Measurements from ENCODE around the gene SPON1. TPM values are rescaled to one million over a fixed set of nuclear protein-coding genes. Genes with fewer than 3 reads are reported as not detected.

The SPON1 gene
- total and polyA plus RNA-seq, 10 of the 15 experiments (the other 5 are each of a cell fraction or from before 2014, with no cell fraction given) = 0.13 to 1.1 (median 0.18) TPM; not detected in 5

- no peak for TF ChIP-seq CEBPZ (IDR thresholded peaks at IDR 0.05; ENCODE audit: low read depth, low read length)
- no peak for TF ChIP-seq ZBED1 (IDR thresholded peaks at IDR 0.05; ENCODE audit: borderline replicate concordance)
- no peak for TF ChIP-seq ZSCAN29 (IDR thresholded peaks at IDR 0.05)
- no peak for TF ChIP-seq EP300 (IDR thresholded peaks at IDR 0.05; ENCODE audit: borderline replicate concordance in 1 of 2, control insufficient read depth in 1 of 2, low read depth in 2 of 2, low read length in 2 of 2)
- TF ChIP-seq SRF (IDR thresholded peaks at IDR 0.05; ENCODE audit: low read depth in 2 of 2, low read length in 2 of 2) = no peak
- TF ChIP-seq TCF3 (IDR thresholded peaks at IDR 0.05; ENCODE audit: borderline replicate concordance, insufficient read depth, low read depth, low read length) = no peak
- no peak for TF ChIP-seq DPF2 (IDR thresholded peaks at IDR 0.05)
- no peak for TF ChIP-seq ZNF217 (IDR thresholded peaks at IDR 0.05)
Measured at GRCh38 chr11:14202251-14203196, 240.0 kb downstream of the SPON1 start (continued).

- no peak overlapping the region for H2AFZ ChIP-seq (ENCODE audit: control insufficient read depth, low read depth, low read length)
- ChIA-PET CTCF (interaction anchor here (1.5 kb wide), 1 partner anchor 431 kb away, joined by 4 read pairs; no protein-coding TSS in a partner anchor), SMC1A (ENCODE audit: uncharacterized antibody, unreplicated experiment) (no interaction called here), POLR2A (no interaction called here), RAD21 (ENCODE audit: unreplicated experiment) (no interaction called here)
- no peaks in the 10 kb centered on the region for H3K27me3 ChIP-seq (replicated peaks in 1 of 2; ENCODE audit: control insufficient read depth in 2 of 2, insufficient read depth in 2 of 2, low read length in 1 of 2)
- H3K4me1 ChIP-seq (ENCODE audit: control insufficient read depth, insufficient read depth, low read length) = peaks cover 3% of the 10 kb centered on the region; the same call in 1 of the 2 replicates
- intact Hi-C loops (cut with micrococcal nuclease; ENCODE audit: unreplicated experiment) (no loop called here), in situ Hi-C loops (cut with MboI) (no loop called here)
- ATAC-seq = no peak
- H3K79me2 ChIP-seq (ENCODE audit: control insufficient read depth, insufficient read depth, low read length) = no peaks in the 10 kb centered on the region
- no peaks in the 10 kb centered on the region for H4K20me1 ChIP-seq (ENCODE audit: control insufficient read depth, insufficient read depth)
- BruUV-seq (replicated peaks) = no TSS peak
- H3K27ac ChIP-seq (ENCODE audit: control insufficient read depth, insufficient read depth) = no peak overlapping the region
- H3K4me2 ChIP-seq (ENCODE audit: control insufficient read depth, insufficient read depth) = no peak overlapping the region
- no peaks in the 10 kb centered on the region for H3K36me3 ChIP-seq (ENCODE audit: control insufficient read depth in 2 of 2, insufficient read depth in 2 of 2, low read length in 1 of 2)
- no peak overlapping the region for H3K9ac ChIP-seq (ENCODE audit: control insufficient read depth, insufficient read depth, low read length)
- H3K4me3 ChIP-seq = no peak overlapping the region
- DNase-seq (ENCODE audit: low read depth, low spot score) = no peak
- no peak for FAIRE-seq
- H3K9me3 ChIP-seq (replicated peaks; ENCODE audit: control insufficient read depth, insufficient read depth, low read length) = no peaks in the 10 kb centered on the region
- WGBS (ENCODE audit: insufficient coverage, insufficient replicate concordance, low lambda C conversion rate, missing lambda C conversion rate) = 59% methylated on average over 4 of the region's 4 CpGs
- TF ChIP-seq TBL1XR1 (IDR thresholded peaks at IDR 0.05; ENCODE audit: low read depth, low read length) (no peak), NKRF (conservative IDR thresholded peaks at IDR 0.05) (no peak), KAT2A (conservative IDR thresholded peaks at IDR 0.05; ENCODE audit: control insufficient read depth, low read depth, low read length) (no peak), BCLAF1 (IDR thresholded peaks at IDR 0.05) (no peak), EED (IDR thresholded peaks at IDR 0.05; ENCODE audit: low read depth) (no peak), ZSCAN29 (IDR thresholded peaks at IDR 0.05) (no peak), YBX1 (IDR thresholded peaks at IDR 0.05) (no peak)
Measured at GRCh38 chr11:14203321-14203720, 240.8 kb downstream of the SPON1 start.
